GOT3 (cell line): ENCODE results near the gene UBAP2L.
A peak's percentile ranks its signal among the peaks of the same experiment; 100 is the strongest.
"Not testable (repeated sequence)": the region's sequence is repeated elsewhere in the genome, so short reads cannot be mapped to it uniquely, and the experiment has no call there.

ENCODE experiments used
- DNase-seq: peaks from one replicate; lab custom pipeline; 2025; ENCODE audit warnings: mixed read lengths; lab: John Stamatoyannopoulos, UW

Gene UBAP2L

GRCh38 chr1:154256686-154257085, 35.9 kb downstream of the UBAP2L start:
- no peak for DNase-seq

GRCh38 chr1:154258784-154259183, 38.0 kb downstream of the UBAP2L start:
- no peak for DNase-seq

- no peak for DNase-seq
These were observed 39.4 kb downstream of the UBAP2L start for GRCh38 chr1:154260127-154260526.

GRCh38 chr1:154263465-154264332, 42.9 kb downstream of the UBAP2L start:
- no peak for DNase-seq

- DNase-seq: no peak
These were observed 43.7 kb downstream of the UBAP2L start for GRCh38 chr1:154264454-154264853.

- DNase-seq: no peak
These were observed 44.8 kb downstream of the UBAP2L start for GRCh38 chr1:154265586-154265985.

- no peak for DNase-seq
These were observed 50.1 kb downstream of the UBAP2L start for GRCh38 chr1:154270833-154271232.

- DNase-seq: peak; percentile 72
These were observed 51.7 kb downstream of the UBAP2L start, which contains the start of gene HAX1 for GRCh38 chr1:154272217-154272998. TSS of gene HAX1 (plus strand) at chr1:154272629. CDS start at chr1:154272724, 95 bp downstream.

GRCh38 chr1:154272999-154273563, 52.3 kb downstream of the UBAP2L start:
- no peak for DNase-seq

GRCh38 chr1:154276797-154277196, 56.0 kb downstream of the UBAP2L start:
- no peak for DNase-seq

- DNase-seq: not testable (repeated sequence)
These were observed 66.8 kb downstream of the UBAP2L start for GRCh38 chr1:154287591-154287990.

- no peak for DNase-seq
These were observed 67.9 kb downstream of the UBAP2L start for GRCh38 chr1:154288661-154289060.

- DNase-seq: no peak
These were observed 70.2 kb downstream of the UBAP2L start for GRCh38 chr1:154290921-154291320.

GRCh38 chr1:154295408-154296235, 74.9 kb downstream of the UBAP2L start:
- DNase-seq: no peak

GRCh38 chr1:154301582-154301981, 80.8 kb downstream of the UBAP2L start:
- no peak for DNase-seq

- DNase-seq: no peak
These were observed 84.0 kb downstream of the UBAP2L start for GRCh38 chr1:154304664-154305337.

GRCh38 chr1:154306151-154306550, 85.4 kb downstream of the UBAP2L start:
- no peak for DNase-seq

- not testable (repeated sequence) for DNase-seq
These were observed 87.0 kb downstream of the UBAP2L start for GRCh38 chr1:154307670-154308270.

GRCh38 chr1:154309136-154309535, 88.4 kb downstream of the UBAP2L start:
- DNase-seq: not testable (repeated sequence)

- DNase-seq: not testable (repeated sequence)
These were observed 91.7 kb downstream of the UBAP2L start for GRCh38 chr1:154312229-154313065.
